Iris pigment epithelial cell (primary cell): ENCODE data around the gene HTR2B.
A peak's percentile ranks its signal among the peaks of the same experiment; 100 is the strongest.
"Not testable (repeated sequence)": the region's sequence is repeated elsewhere in the genome, so short reads cannot be mapped to it uniquely, and the experiment has no call there.

Source experiments
- DNase-seq: peaks from one replicate; pipeline ENCODE4 v3.0.0-alpha.2; 2011; ENCODE audit warnings: low read depth

HTR2B gene

GRCh38 chr2:231093933-231094332 lies 30.9 kb downstream of the HTR2B start:
- DNase-seq, result no peak

GRCh38 chr2:231088754-231089153 lies 36.1 kb downstream of the HTR2B start:
- no peak for DNase-seq

- DNase-seq, result no peak
Observed at GRCh38 chr2:231084565-231084964, 40.3 kb downstream of the HTR2B start.

GRCh38 chr2:231069379-231070054 lies 55.3 kb downstream of the HTR2B start:
- DNase-seq, result peak; percentile 86

- DNase-seq, result peak; percentile 85
Observed at GRCh38 chr2:231068525-231069222, 56.2 kb downstream of the HTR2B start.

GRCh38 chr2:231067531-231067930 lies 57.3 kb downstream of the HTR2B start:
- not testable (repeated sequence) for DNase-seq

- DNase-seq, result no peak
Observed at GRCh38 chr2:231065966-231066365, 58.9 kb downstream of the HTR2B start.

- no peak for DNase-seq
Observed at GRCh38 chr2:231063347-231063746, 61.5 kb downstream of the HTR2B start.

- DNase-seq, result no peak
Observed at GRCh38 chr2:231062776-231063175, 62.1 kb downstream of the HTR2B start.

- DNase-seq, result peak; percentile 32
Observed at GRCh38 chr2:231059756-231060155, 65.1 kb downstream of the HTR2B start.

GRCh38 chr2:231058761-231059550 lies 65.9 kb downstream of the HTR2B start:
- DNase-seq, result peak; percentile 42
